Ishikawa (cell line): ENCODE measurements around the gene E2F3.

ENCODE experiments used
- CEBPB ChIP-seq: IDR thresholded peaks from 2 replicates; pipeline ENCODE4 v1.6.1; 2012
- EGR1 ChIP-seq: IDR thresholded peaks from 2 replicates; pipeline ENCODE4 v1.6.1; 2012
- REST ChIP-seq: IDR thresholded peaks from 2 replicates; pipeline ENCODE4 v1.6.1; 2012; ENCODE audit warnings: low read depth, mild to moderate bottlenecking
- TCF12 ChIP-seq: IDR thresholded peaks from 2 replicates; pipeline ENCODE4 v1.6.1; 2012; ENCODE audit warnings: low read depth
- USF1 ChIP-seq: IDR thresholded peaks from 2 replicates; pipeline ENCODE4 v1.6.1; 2012

DNA sequence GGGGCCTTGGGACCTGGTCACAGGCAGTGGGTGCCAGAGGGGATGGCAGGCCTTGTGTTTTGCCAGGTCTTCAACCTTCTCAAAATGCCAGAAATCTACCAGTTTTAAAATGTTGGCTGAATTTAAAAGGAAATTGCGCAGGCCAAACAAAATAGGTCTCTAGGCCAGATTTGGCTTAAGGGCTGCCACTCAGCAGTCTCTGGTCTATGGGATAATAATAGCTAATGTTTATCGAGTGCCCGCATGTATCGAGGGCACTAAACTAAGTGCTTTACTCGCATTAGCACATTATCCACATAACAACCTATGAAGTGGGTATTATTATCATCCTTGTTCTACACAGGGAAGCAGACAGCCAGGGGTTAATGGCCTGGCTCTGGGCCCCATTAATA, 11.0 kb downstream of the E2F3 start:
- TF ChIP-seq TCF12 (no peak), REST (no peak), CEBPB (no peak), EGR1 (no peak), USF1 (no peak)
